Caco-2 (cell line): ENCODE measurements around the gene MBOAT7. TPM values are rescaled to one million over a fixed set of nuclear protein-coding genes. Genes with fewer than 3 reads are reported as not detected.

ENCODE experiments used
- BruUV-seq: library from RNA; stranded (reverse); fragments of 400-500 nt; replicated peaks from 2 replicates; lab custom pipeline; 2021; lab: Mats Ljungman, UMichigan
- CTCF ChIA-PET: fragments of 300-600 bp; sonication (Branson Sonifier 250); formaldehyde crosslinking; loops from one replicate; lab custom pipeline; 2022; ENCODE audit warnings: antibody characterized with exemption; lab: Charles Lee
- POLR2A ChIA-PET: fragments of 300-600 bp; sonication (Branson Sonifier 250); formaldehyde crosslinking; loops from one replicate; lab custom pipeline; 2022; ENCODE audit warnings: antibody characterized with exemption; lab: Charles Lee
- DNase-seq, 2 experiments: peaks; one replicate each; pipeline versions ENCODE4 v3.0.0 to v3.0.0-alpha.2; 2020 to 2022
- H3K27me3 ChIP-seq: replicated peaks from 2 replicates; pipeline ENCODE4 v1.6.0; 2011; ENCODE audit warnings: low read length; ENCODE audit not compliant: control insufficient read depth, insufficient read depth
- H3K36me3 ChIP-seq: 2 replicates; pipeline ENCODE4 v1.5.1; 2011; ENCODE audit warnings: low read length; ENCODE audit not compliant: control insufficient read depth, insufficient read depth
- H3K4me1 ChIP-seq: fragments of 250-450 bp; sonication (Bioruptor Pico); 2 replicates; pipeline ENCODE4 v1.5.1; 2020; ENCODE audit warnings: mild to moderate bottlenecking
- H3K4me3 ChIP-seq: 2 replicates; pipeline ENCODE4 v1.5.1; 2011; ENCODE audit warnings: low read depth, mild to moderate bottlenecking, control low read depth, low read length
- H3K9me3 ChIP-seq: fragments of 250-450 bp; sonication (Bioruptor Pico); 2 replicates; pipeline ENCODE4 v1.5.1; 2020; ENCODE audit warnings: mild to moderate bottlenecking, moderate library complexity
- H3K27ac Mint-ChIP-seq: one replicate; pipeline ENCODE4 v1.8.0; 2022; ENCODE audit warnings: mixed read lengths; ENCODE audit not compliant: unreplicated experiment
- H3K27me3 Mint-ChIP-seq: one replicate; pipeline ENCODE4 v1.8.0; 2022; ENCODE audit warnings: mixed read lengths; ENCODE audit not compliant: insufficient read depth, unreplicated experiment
- H3K36me3 Mint-ChIP-seq: one replicate; pipeline ENCODE4 v1.8.0; 2022; ENCODE audit warnings: mild to moderate bottlenecking, mixed read lengths; ENCODE audit not compliant: insufficient read depth, unreplicated experiment
- H3K4me1 Mint-ChIP-seq: one replicate; pipeline ENCODE4 v1.8.0; 2022; ENCODE audit warnings: low read depth, mixed read lengths; ENCODE audit not compliant: unreplicated experiment
- H3K4me3 Mint-ChIP-seq: one replicate; pipeline ENCODE4 v1.8.0; 2022; ENCODE audit warnings: mild to moderate bottlenecking, moderate library complexity, mixed read lengths; ENCODE audit not compliant: unreplicated experiment
- H3K9me3 Mint-ChIP-seq: one replicate; pipeline ENCODE4 v1.8.0; 2022; ENCODE audit warnings: mixed read lengths; ENCODE audit not compliant: unreplicated experiment
- intact Hi-C: fragments of 100-400 bp; cut with micrococcal nuclease; formaldehyde crosslinking; loops from one replicate; pipeline ENCODE4 v1.10.0; 2022; ENCODE audit not compliant: unreplicated experiment
- total RNA-seq: library from RNA; stranded (reverse); gene quantifications from 2 replicates; pipeline ENCODE4 v1.2.3, GENCODE V29; 2022
- TF ChIP-seq, protein P1 (sequence below), 2 experiments: fragments of 200-600 bp in 1 of 2; IDR thresholded peaks; 1 replicate in 1 of 2; 2 replicates in 1 of 2; pipeline versions ENCODE4 v1.5.1 to v1.8.0; 2011 to 2022; ENCODE audit warnings: antibody characterized with exemption in 1 of 2, control low read depth in 1 of 2, inconsistent platforms in 1 of 2, low read depth in 1 of 2, low read length in 1 of 2, mild to moderate bottlenecking in 1 of 2, moderate library complexity in 1 of 2; ENCODE audit not compliant: insufficient read depth in 1 of 2, severe bottlenecking in 1 of 2, unreplicated experiment in 1 of 2

The MBOAT7 gene
- total RNA-seq, 1 experiment from 2014 or later = 137 TPM

DNA sequence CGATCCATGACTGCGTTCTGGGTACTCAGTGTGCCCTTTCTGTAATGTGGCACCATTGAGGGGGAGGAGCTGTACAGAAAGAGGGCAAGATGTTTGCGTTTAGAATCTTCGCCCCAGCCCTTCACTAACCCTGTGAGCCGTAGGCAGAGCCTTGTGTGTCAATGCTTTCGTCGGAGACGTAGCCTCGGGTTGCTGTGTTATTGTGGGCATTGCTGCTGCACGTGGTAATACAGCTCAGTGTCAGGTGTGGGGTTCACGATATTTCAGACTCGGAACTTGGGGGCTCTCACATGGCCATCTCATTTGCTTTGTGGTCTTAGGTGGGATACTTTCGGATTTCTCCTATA, 17.4 kb upstream of the MBOAT7 start:
- Histone ChIP-seq H3K4me1 (peaks cover 93% of the 10 kb centered on the region), H3K27me3 (no peaks in the 10 kb centered on the region), H3K4me3 (no peak overlapping the region), H3K9me3 (no peaks in the 10 kb centered on the region), H3K36me3 (peaks cover 23% of the 10 kb centered on the region)
- H3K27me3 Mint-ChIP-seq = no peaks in the 10 kb centered on the region
- no peak overlapping the region for H3K4me3 Mint-ChIP-seq
- POLR2A ChIA-PET = interaction anchor here (4.8 kb wide), 1 partner anchor 16 kb away, joined by 36 read pairs; the partner anchor contains the start of genes MBOAT7 and TSEN34
- BruUV-seq = no TSS peak
- H3K4me1 Mint-ChIP-seq = peaks cover 59% of the 10 kb centered on the region
- no peak overlapping the region for H3K27ac Mint-ChIP-seq
- no peaks in the 10 kb centered on the region for H3K9me3 Mint-ChIP-seq
- H3K36me3 Mint-ChIP-seq = peaks cover 99% of the 10 kb centered on the region
- TF ChIP-seq, protein P1, sequence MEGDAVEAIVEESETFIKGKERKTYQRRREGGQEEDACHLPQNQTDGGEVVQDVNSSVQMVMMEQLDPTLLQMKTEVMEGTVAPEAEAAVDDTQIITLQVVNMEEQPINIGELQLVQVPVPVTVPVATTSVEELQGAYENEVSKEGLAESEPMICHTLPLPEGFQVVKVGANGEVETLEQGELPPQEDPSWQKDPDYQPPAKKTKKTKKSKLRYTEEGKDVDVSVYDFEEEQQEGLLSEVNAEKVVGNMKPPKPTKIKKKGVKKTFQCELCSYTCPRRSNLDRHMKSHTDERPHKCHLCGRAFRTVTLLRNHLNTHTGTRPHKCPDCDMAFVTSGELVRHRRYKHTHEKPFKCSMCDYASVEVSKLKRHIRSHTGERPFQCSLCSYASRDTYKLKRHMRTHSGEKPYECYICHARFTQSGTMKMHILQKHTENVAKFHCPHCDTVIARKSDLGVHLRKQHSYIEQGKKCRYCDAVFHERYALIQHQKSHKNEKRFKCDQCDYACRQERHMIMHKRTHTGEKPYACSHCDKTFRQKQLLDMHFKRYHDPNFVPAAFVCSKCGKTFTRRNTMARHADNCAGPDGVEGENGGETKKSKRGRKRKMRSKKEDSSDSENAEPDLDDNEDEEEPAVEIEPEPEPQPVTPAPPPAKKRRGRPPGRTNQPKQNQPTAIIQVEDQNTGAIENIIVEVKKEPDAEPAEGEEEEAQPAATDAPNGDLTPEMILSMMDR (IDR thresholded peaks at IDR 0.05; ENCODE audit: insufficient read depth in 1 of 2, low read depth in 1 of 2, low read length in 1 of 2, severe bottlenecking in 1 of 2, unreplicated experiment in 1 of 2) = no peak
- intact Hi-C loops = no loop called here
- CTCF ChIA-PET = no interaction called here
- no peak for DNase-seq

DNA sequence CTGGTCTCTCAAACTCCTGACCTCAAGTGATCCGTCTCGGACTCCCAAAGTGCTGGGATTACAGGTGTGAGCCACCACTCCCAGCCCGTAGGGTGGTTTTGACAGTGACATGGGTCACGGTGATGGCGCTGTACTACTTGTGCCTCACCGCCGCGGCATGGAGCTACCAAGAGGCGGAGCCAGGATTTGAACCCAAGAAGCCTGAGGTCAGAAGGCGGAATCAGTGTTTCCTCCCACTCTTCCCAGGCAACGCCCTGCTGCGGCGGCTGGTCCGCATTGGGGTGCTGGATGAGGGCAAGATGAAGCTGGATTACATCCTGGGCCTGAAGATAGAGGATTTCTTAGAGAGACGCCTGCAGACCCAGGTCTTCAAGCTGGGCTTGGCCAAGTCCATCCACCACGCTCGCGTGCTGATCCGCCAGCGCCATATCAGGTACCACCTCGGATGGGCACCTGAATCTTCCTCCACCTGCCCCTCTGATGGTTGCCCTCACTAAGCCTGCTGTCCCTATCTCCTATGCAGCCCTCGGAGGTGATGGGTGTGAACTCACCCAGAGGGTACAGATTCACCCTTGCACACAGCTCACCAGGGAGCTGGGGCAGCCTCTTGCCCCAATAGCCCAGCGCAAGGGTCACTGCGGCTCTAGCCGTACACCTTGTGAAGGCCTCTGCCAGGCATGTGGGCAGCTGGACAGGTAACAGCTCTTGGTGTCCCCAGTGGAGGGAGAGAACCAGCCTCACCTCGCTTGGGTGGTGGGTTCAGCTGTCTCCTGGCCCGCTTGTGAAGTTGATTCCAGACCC, 16.9 kb upstream of the MBOAT7 start:
- ChIA-PET POLR2A (interaction anchor here (4.8 kb wide), 1 partner anchor 16 kb away, joined by 36 read pairs; the partner anchor contains the start of genes MBOAT7 and TSEN34), CTCF (no interaction called here)
- no peaks in the 10 kb centered on the region for H3K9me3 Mint-ChIP-seq
- peaks cover 91% of the 10 kb centered on the region for H3K4me1 ChIP-seq
- no peaks in the 10 kb centered on the region for H3K9me3 ChIP-seq
- intact Hi-C loops = no loop called here
- no peak overlapping the region for H3K27ac Mint-ChIP-seq
- peaks cover 24% of the 10 kb centered on the region for H3K36me3 ChIP-seq
- no peak for DNase-seq
- H3K4me1 Mint-ChIP-seq = peaks cover 56% of the 10 kb centered on the region
- no peaks in the 10 kb centered on the region for H3K27me3 ChIP-seq
- BruUV-seq = no TSS peak
- H3K4me3 ChIP-seq = no peak overlapping the region
- no peak overlapping the region for H3K4me3 Mint-ChIP-seq
- H3K36me3 Mint-ChIP-seq = peaks cover 100% of the 10 kb centered on the region
- TF ChIP-seq, protein P1 (IDR thresholded peaks at IDR 0.05; ENCODE audit: insufficient read depth in 1 of 2, low read depth in 1 of 2, low read length in 1 of 2, severe bottlenecking in 1 of 2, unreplicated experiment in 1 of 2) = no peak
- H3K27me3 Mint-ChIP-seq = no peaks in the 10 kb centered on the region

DNA sequence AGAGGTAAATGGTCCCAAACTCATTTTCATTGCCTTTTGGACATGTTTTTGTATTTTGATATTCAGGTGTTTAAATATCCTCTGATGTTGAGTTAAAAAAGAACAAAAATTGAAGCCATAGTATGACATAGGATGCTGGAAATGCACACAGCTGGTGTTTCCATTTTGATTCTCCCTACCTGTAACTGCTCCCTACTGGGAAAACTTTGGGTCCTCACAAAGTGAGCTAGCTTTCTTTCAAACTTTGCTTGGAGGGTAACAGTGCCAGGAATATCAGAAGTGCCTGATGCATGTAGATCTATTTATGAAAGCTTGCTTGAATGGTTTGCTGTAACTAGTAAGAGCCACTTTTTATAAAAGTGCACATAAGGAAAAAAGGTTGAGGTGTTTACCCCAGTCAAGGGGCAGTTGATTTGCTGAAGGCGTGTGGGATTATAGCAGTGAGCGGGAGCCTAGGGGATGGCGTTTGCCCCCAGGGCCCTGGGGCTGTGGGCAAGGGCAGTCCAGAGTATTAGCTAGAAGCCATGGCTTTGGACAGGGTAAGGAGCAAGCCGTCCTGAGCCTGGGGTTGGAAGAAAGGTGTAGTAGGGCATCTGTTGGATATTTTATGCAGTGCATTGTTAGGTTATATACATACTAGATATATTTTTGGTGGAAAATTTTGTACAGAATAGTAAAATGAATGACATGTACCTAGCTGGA, 15.5 kb upstream of the MBOAT7 start:
- Mint-ChIP-seq H3K36me3 (peaks cover 99% of the 10 kb centered on the region), H3K4me3 (peak overlapping the region; percentile 42), H3K27me3 (no peaks in the 10 kb centered on the region), H3K9me3 (no peaks in the 10 kb centered on the region), H3K4me1 (peaks cover 52% of the 10 kb centered on the region), H3K27ac (no peak overlapping the region)
- no peak overlapping the region for H3K4me3 ChIP-seq
- DNase-seq = no peak
- H3K36me3 ChIP-seq = peaks cover 24% of the 10 kb centered on the region
- CTCF ChIA-PET = no interaction called here
- H3K27me3 ChIP-seq = no peaks in the 10 kb centered on the region
- POLR2A ChIA-PET = interaction anchor here (4.8 kb wide), 1 partner anchor 14 kb away, joined by 36 read pairs; the partner anchor contains the start of genes MBOAT7 and TSEN34
- no TSS peak for BruUV-seq
- H3K9me3 ChIP-seq = no peaks in the 10 kb centered on the region
- H3K4me1 ChIP-seq = peaks cover 78% of the 10 kb centered on the region
- TF ChIP-seq, protein P1 (IDR thresholded peaks at IDR 0.05; ENCODE audit: insufficient read depth in 1 of 2, low read depth in 1 of 2, low read length in 1 of 2, severe bottlenecking in 1 of 2, unreplicated experiment in 1 of 2) = no peak
- intact Hi-C loops = no loop called here
